Mesenteric fat pad (tissue), 1 donor: Measurements from ENCODE around the gene ETDB. TPM values are rescaled to one million over a fixed set of nuclear protein-coding genes. Genes with fewer than 3 reads are reported as not detected.
"Not testable (repeated sequence)": the region's sequence is repeated elsewhere in the genome, so short reads cannot be mapped to it uniquely, and the experiment has no call there.

ENCODE experiments used
- DNase-seq: peaks from one replicate; pipeline ENCODE4 v3.0.0-alpha.2; 2020; ENCODE audit warnings: low spot score
- long read RNA-seq: library from polyadenylated mRNA; unstranded; transcript quantifications from one replicate; pipeline ENCODE4 v2.0.0, GENCODE V29; 2020
- total RNA-seq: library from RNA; stranded (reverse); fragmentation: NEBNext Ultra II Directional; extraction: Animal tissue kit (Norgen Biotek cat#: 25700); gene quantifications from one replicate; pipeline ENCODE4 v1.2.1, GENCODE V29; 2021
- donor health status: DM: yes; HTN: yes; CAD: no.

The ETDB gene
- total RNA-seq: not detected
- long read RNA-seq: 0 reads

DNA sequence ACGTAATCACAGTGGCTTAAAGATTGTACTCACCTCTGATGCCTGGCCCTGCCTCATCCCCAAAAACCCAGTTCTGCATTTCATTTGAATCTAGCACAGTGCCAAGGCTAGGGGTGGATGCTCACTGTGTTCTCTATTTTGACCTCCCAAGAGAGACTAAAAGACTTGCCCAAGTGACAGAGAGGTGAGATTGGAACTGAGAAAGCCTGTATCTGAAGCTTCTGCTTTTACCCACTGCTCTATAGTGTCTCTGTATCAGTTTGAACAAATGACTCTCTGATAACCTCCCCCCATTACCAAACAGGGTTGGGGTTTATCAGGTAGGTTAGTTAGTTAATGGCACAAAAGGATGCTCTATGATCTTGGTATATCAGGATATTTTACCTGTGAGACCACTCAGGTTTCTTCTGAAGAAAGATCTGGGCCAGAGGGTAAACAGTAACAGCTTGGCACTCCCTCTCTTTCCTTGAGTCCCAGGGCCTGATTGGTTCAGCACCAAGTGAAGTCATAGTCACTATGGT lies at the start of gene ETDB:
ETDB (minus strand) TSS at position 471 of the 521 bp plus-strand sequence. CDS start 1,265 bp downstream, outside the sequence.
- not testable (repeated sequence) for DNase-seq

DNA sequence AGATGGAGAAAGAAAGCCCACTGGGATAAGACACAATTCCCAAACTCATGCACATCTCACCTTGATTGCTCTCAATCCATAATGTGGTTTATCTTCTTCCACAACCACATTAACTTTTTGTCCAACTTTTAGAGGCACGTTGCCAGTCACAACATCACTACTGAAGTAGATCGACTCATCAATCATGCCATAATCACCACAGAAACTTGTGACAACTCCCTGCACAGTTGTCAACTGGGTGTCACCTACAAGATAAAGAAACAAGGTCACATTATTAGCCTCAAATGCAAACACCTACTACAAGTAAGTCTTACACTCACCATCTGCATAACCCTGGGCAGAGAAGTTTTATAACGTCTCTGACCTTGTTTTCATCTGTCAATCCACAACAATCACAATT lies 49.2 kb upstream of the ETDB start:
- DNase-seq: not testable (repeated sequence)

DNA sequence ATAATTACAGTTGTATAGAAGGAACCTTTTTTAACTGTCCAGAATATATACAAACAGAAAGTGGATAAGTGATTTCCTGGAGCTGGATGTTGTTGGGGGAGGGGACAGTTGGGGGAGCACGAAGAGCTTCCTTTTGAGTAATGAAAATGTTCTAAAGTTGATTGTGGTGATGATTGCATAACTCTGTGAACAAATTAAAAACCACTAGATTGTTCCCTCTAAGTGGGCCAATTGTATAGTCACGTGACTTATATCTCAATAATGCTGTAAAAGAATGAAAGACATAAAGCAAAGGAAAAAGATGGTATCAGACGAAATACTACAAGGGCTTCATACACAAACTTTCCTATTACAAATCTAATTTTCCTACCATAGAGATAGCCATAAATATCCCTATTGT lies 48.2 kb upstream of the ETDB start:
- no peak for DNase-seq

DNA sequence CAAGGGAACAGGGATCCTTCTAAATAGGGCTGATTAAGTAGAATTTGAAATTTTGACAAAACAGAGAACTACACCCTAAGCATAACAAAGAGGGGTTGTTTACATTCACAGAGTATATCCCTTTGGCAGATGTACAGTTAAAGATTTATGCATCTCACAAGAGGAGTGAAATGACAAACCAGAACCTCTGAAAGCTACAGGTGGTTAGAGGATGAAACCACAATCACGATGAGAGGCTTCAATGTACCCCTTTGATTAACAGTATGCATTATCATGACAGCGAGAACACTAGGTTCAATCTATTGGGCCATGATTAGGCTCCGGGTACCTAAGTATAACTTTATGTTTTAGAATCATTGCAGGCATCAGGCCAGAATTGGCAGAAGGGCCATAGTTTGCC lies 34.4 kb upstream of the ETDB start:
- not testable (repeated sequence) for DNase-seq

DNA sequence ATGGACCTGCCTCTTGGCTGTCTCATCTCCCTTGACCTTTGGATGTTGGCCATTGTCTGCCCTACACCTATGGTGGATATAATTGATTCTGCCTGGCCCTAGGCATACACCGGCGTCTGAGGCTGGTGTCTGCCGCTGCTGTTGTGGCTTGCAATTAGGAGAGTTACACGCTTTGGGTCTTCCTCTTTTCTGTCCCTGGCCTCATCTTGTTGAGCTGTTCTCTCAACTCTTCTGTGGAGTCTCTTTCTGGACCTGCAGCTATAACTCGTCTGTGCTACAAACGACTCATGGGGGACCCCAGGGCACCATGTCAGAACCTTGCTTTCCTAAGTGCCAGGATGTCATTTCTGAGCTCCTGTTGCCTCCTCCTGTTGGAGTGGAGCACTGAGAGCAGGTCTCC lies 5.8 kb upstream of the ETDB start:
- DNase-seq: not testable (repeated sequence)

DNA sequence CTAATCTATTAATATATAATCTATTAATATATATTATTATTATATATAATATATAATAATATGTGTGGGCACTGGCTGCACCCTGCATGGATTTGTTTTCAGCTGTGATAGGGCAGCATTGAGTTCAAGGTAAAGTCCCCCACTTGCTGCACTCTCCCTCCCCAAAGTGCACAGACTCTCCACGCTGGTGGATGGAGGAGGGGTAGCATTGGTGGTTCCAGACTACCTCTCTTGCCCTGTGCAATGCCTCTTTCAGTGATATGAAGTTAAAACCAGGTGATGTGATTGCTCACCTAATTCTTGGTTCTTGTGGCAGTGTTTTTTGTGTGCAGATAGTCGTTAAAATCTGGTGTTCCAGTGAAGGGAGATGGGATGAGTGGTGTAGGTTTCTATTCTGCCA lies 4.3 kb downstream of the ETDB start:
- not testable (repeated sequence) for DNase-seq

DNA sequence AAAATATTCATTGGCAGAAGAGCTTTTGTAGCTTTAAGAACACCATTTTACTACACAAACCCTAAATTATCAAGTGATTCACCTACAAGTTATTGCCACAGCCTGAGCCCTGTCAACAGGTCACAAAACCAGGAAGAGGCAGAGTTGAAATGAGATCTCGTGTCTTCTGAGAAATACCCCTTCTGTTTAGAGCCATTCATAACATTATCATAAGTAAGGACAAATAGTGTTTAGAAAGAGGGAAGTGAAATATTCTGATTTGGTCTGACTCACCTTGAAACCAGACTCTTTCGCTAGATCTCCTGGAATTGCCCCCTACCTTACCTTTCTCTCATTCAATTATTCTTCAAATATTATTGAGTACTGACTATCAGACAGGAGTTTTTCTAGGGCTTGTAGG lies 5.9 kb downstream of the ETDB start:
- no peak for DNase-seq

DNA sequence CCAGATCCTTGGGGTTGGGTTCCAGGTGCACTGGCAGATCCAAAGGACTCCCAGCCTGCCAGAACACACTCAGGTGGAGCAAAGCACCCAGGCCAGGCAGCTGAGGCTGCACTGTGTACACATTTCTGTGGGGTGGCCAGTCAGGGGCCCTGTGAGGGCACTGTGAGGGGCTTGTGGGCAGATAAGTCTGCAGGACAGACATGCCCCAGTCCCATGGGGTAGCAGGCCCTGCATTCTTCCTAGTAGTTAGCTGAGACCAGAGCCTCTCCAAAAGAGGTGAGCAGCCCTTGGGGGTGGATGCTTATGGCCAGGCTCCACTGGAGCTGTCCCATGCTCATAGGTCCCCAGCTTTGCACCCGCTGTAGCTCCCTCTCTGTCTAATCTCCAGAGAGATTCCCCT lies 7.6 kb downstream of the ETDB start:
- no peak for DNase-seq

DNA sequence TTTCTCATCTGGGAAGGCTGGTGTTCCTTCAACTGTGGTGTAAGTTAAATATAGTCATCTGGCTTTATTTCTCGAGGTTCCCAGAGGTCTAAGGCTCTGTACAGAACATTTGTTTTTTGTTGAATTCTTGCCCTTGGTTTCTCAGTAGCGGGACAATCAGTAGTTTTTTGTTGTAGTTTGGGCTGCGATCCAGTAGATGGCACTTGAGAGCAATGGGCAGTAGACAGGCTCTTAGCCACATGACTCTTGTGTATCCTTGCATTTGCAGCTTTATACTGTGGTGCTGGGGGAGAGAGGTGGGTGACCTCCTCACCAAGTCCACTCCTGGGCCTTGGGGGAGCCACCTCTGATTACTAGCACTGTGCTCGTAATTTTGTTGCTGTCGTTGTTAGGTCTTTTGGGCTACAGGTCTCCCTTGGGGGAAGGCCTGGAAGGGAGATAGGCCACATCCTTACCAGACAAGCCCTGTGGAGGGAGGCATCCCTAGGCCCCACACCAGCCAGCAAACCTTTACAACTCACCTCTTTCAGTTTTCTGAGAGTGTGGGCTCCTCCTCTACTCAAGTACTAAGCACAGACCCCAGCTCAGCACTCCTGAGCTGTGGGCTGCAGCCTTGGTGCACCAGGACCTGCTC lies 8.1 kb downstream of the ETDB start:
- no peak for DNase-seq

DNA sequence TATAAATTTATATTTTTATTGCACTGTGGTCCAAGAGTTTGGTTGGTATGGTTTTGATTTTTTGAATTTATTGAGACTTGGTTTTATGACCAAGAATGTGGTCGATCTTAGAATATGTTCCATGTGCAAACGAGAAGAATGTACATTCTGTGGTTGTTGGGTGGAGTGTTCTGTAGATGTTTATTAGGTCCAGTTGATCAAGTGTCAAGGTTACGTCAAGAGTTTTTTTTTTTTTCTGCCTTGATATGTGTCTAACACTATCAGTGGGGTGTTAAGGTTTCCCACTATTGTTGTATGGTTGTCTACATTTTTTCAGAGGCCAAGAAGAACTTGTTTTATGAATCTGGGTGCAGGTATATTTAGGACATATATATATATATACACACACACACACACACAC lies 10.8 kb downstream of the ETDB start:
- DNase-seq: no peak

DNA sequence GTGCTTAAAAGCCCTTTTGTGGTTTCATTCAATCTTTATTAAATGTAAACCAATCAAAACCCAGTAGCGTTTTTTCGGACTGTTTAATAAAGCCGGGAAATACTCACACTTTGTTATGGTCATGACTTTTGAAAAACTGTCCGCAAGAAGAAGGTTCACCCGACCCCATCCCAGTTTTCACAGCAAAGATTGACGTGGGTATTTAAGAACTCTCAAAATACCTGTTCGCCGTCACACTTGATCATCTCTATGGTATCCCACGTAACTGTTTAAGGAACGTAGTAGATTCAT lies 20.9 kb downstream of the ETDB start:
- no peak for DNase-seq

DNA sequence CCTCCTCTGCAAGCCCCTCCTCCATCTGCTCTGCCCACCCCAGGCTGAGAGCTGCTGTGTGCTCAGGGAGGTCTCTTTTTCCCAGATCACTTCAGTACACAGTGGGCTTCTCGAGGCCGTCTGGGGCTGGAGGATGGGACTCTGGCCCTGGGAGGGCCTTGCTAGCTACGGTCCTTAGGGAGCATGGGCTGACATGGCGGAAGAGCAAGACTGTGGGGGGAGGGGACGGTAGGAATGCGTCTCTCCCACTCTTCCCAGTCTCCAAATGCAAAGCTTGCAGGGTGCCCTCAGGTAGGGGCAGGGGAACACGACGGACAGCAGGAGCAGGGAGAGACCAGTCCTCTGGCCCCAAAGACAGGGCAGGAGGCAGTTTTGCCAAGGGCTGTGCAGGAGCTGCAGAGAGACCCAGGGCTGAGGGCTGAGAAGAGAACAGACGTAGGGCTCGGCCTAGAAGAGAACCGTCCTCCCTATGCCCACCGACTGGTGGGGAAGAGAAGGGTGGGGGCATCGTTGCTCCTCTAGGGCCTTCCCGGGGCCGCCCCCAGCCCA lies 23.1 kb downstream of the ETDB start:
- not testable (repeated sequence) for DNase-seq

DNA sequence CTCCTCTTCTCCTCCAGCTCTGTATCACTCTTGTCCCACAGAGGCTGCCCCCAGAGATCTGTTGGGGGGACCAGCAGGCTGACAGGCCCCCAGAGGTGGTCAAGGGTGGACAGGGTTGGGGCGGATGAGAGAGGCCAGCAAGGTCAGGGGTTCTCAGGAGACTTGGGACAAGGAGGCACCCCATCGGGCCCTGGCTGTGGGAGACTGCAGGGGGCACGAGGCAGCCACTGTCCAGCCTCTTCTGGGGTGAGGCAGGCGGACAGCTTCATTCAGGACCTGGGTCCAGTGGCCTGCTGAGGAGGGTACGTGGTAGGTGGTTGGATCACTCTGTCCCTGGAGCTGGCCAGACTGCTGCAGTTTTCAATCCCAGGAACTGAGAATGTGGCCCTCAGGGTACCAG lies 24.6 kb downstream of the ETDB start:
- DNase-seq: no peak

DNA sequence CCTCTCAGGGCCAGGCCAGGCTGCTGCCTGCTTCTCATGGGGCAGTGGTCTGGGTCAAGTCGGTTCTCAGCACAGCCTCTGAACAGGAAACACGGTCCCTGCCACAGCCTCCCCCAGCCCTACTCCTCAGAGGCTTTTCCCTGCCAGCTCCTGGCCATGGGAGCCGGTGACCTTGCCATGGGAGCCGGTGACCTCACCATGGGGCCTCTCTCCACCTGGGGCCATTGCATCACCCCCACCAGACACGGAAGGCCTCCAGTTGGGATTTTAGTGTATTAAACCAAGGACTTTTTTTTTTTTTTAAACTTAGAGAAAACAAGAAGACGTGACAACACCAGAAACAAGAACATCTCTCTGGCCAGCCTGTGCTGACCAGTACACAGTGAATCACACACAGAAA lies 25.6 kb downstream of the ETDB start:
- DNase-seq: no peak

DNA sequence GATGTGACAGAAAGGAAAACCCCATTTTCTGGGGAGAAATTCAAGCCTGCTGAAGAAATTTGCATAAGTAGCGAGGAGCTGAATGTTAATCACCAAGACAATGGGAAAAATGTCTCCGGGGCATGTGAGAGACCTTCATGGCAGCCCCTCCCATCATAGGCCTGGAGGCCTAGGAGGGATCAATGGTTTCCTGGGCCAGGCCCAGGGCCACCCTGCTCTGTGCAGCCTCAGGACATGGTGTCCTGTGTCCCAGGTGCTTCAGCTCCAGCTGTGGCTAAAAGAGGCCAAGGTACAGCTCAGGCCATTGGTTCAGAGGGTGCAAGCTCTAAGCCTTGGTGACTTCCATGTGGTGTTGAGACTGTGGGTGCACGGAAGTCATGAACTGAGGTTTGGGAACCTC lies 31.2 kb downstream of the ETDB start:
- no peak for DNase-seq

DNA sequence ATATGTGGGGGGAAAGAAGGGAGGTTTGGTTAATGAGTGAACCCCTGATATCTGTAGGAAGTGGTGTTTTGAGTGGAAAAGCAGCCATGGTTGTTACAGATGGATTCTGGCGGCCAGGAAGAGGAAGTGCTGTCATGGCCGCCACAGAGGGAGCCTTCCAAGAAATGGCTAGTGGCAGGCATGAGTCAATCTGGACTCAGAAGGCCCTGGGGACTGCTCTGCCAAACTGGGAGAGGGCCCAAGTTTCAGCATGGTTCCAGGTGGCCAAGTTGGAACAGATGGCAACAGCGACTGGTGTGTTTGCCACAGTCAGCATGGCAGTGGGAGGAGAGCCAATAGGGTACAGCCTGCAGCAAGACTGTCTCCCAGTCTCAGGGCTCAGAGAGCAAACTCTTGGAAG lies 32.5 kb downstream of the ETDB start:
- DNase-seq: no peak

DNA sequence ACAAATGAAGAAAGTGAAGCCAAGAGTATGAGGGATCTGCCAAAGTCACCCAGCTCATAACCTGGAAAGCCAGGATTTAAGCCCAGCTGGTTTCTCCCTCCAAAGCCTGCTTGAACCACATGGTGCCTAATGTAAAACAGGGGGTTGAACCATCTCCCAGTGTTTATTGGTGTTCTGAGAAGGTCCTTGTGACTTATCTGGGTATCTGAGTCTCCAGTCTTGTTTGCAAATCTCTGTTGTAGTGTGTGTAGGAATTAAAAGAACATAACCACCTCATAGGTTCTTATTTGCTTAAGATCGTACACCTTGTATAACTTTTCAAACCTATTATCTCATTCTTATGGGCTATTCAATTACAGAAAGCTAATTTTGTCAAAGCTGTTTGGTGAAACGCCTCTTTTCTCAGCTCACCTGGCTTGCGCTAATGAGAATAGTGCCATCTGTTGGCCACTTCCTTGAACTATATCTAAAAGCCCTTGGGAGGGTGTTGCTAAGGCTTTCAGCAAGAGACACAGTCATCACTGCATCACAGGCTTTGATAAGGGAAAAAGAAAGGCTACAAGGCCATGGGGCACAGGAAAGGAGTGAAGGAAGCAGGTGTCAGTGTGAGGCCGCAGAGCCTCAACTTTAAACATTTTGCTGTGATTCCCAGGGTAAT lies 34.0 kb downstream of the ETDB start:
- DNase-seq: no peak

DNA sequence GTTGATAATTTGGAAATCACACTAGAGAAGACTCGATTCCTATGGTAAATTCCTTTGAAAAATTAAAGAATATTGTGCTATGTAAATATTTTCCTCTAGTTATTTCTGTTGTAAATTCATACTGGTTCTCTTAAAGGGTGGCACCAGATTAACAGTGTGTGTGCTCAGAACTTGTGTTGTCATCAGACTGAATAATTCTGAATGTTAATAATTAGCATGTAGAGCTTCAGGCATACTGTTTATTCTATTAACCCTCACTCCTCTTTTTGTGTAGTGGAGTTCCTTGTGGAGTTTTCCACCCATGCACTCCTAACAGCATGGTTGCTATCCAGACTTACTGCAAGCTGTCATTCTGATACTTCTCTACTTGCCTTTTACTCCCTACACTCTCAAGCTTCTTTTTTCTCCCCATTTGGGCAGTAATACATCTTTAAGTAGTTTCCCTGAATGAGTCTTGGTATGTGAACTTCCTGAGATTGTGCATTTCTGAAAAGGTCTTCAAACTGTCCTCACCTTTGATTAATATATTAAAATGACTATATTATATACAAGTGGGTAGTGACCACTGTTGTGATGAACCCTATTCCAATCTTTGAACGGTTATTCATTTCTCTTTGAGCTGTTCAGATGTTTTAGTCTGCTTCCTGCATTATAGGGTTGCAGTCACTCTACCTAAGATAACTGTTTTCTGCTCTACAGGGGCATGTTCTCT lies 38.5 kb downstream of the ETDB start:
- no peak for DNase-seq
